Activated CD4-positive, alpha-beta T cell treated with anti-CD3 and anti-CD28 coated beads, Interleukin-2, amount 50 U/mL, for 48 hours (primary cell): ENCODE measurements around the gene TSPOAP1.

ENCODE experiments used
- DNase-seq, 2 experiments: peaks; one replicate each; pipeline ENCODE4 v3.0.0-alpha.2; 2020

Gene TSPOAP1

GRCh38 chr17:58315281-58315711 lies 13.3 kb downstream of the TSPOAP1 start:
- no peak for DNase-seq

GRCh38 chr17:58314706-58315015 lies 13.9 kb downstream of the TSPOAP1 start:
- no peak for DNase-seq

GRCh38 chr17:58313815-58314705 lies 14.5 kb downstream of the TSPOAP1 start:
- DNase-seq: no peak

GRCh38 chr17:58312829-58313228 lies 15.8 kb downstream of the TSPOAP1 start:
- no peak for DNase-seq

- DNase-seq: no peak
Measured at GRCh38 chr17:58312021-58312630, 16.5 kb downstream of the TSPOAP1 start.

- DNase-seq: no peak
Measured at GRCh38 chr17:58311429-58311894, 17.1 kb downstream of the TSPOAP1 start.

GRCh38 chr17:58310511-58311428 lies 17.8 kb downstream of the TSPOAP1 start:
- no peak for DNase-seq

- DNase-seq: no peak
Measured at GRCh38 chr17:58309918-58310259, 18.7 kb downstream of the TSPOAP1 start.

- DNase-seq: no peak
Measured at GRCh38 chr17:58308985-58309917, 19.3 kb downstream of the TSPOAP1 start.

GRCh38 chr17:58308173-58308984 lies 20.2 kb downstream of the TSPOAP1 start:
- no peak for DNase-seq

- no peak for DNase-seq
Measured at GRCh38 chr17:58307468-58308172, 21.0 kb downstream of the TSPOAP1 start.

GRCh38 chr17:58306131-58306951 lies 22.3 kb downstream of the TSPOAP1 start:
- DNase-seq: no peak

- no peak for DNase-seq
Measured at GRCh38 chr17:58305626-58306025, 23.0 kb downstream of the TSPOAP1 start.

GRCh38 chr17:58304750-58305486 lies 23.7 kb downstream of the TSPOAP1 start:
- no peak for DNase-seq

GRCh38 chr17:58303971-58304749 lies 24.4 kb downstream of the TSPOAP1 start:
- peak; percentile 60 to 72 for DNase-seq

- DNase-seq: no peak
Measured at GRCh38 chr17:58302919-58303585, 25.5 kb downstream of the TSPOAP1 start.

- DNase-seq: no peak
Measured at GRCh38 chr17:58302171-58302918, 26.2 kb downstream of the TSPOAP1 start.
